Frontal cortex (tissue), 4 donors: ENCODE results near the gene DTWD2. TPM values are rescaled to one million over a fixed set of nuclear protein-coding genes. Genes with fewer than 3 reads are reported as not detected.

ENCODE experiments used
- DNase-seq, 2 donors: peaks; one replicate each; pipeline ENCODE4 v3.0.0; 2012; ENCODE audit warnings: low spot score in 2 of 2
- FAIRE-seq: peaks from 2 replicates; lab custom pipeline; 2012; peaks lifted over from hg19 to GRCh38; lab: Jason Lieb, UNC
- total RNA-seq: library from RNA; depleted of rRNA; stranded (reverse); fragments of >200 nt; gene quantifications from one replicate; pipeline ENCODE4 v1.2.3, GENCODE V29; 2014
- donor health status: control.
- donor health status: control.
- donor health status: control.

DTWD2 gene, protein sequence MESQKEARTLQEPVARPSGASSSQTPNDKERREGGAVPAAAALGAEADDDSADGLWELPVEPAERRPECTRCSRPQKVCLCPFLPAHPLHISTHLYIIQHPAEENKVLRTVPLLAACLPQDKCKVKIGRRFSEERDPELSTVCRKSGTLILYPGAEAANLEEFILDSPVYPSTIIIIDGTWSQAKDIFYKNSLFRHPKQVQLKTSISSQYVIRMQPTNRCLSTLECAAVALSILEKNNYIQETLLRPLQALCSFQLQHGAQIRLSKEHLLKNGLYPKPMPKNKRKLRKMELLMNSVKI
- 11.8 TPM for total RNA-seq

DNA sequence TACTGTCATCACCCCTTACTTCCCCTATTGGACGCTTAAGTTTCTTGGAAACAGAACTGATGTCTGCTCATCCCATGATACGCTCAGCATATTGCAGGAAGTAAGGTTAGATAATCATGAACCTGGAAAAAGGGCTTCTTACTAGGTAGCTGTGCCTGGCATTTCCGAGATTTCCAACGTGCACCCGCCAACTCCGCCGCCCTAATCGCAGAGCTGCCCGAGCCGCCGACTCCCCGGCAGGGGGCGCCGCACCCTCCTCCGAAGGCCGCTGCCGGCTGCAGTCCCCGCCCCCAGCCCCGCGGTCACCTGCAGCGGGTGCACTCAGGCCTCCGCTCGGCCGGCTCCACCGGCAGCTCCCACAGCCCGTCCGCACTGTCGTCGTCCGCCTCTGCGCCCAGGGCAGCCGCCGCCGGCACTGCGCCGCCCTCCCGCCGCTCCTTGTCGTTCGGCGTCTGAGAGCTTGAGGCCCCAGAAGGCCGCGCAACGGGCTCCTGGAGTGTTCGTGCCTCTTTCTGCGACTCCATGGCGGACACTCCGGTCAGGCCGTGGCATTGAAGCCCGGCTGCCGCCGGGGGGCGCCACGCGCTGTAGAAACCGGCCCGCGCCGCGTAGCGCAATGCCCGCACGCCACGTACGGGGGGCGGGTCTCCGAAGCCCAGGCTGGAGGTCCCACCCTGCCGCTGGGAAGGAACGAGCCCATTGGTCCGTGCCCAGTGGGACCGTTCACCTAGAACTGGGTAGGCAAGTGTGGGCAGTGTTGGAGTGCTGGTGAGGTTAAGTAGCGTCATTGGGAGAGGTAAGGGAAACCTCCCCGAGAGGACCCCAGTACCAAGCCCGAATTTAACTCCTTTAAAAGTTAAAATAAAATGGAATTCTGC lies at the start of gene DTWD2:
TSS of gene DTWD2 (minus strand) at position 560 of the 878 bp plus-strand sequence. CDS start at position 524, 36 bp downstream.
- FAIRE-seq (no peak), DNase-seq (peak; percentile 87)

DNA sequence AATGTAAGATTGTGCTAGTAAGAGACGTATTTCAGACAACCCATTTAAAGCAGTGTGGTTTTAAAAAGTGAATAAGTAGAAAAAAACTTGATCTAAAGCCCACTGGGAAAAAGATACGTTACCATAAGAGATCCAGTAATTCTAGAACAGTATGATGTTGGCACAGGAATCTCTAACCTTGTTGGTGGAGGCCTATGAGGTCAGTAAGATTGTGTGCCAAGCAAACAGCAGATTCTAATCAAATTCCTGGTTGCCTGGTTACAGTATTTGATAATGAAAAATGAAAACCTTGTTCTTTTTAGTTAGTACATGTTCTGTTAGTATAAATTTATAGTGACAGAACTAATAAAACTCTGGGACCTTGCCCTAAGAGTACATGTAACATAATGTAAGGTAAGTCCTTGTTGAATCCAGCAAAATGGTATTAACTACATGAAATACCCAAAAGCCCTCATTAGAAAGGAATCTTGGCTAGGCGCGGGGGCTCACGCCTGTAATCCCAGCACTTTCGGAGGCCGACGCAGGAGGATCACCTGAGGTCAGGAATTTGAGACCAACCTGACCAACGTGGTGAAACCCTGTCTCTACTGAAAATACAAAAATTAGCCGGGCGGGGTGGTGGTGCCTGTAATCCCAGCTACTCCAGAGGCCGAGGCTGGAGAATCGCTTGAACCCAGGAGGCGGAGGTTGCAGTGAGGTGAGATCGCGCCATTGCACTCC lies 49.3 kb upstream of the DTWD2 start:
- DNase-seq (no peak), FAIRE-seq (no peak)

DNA sequence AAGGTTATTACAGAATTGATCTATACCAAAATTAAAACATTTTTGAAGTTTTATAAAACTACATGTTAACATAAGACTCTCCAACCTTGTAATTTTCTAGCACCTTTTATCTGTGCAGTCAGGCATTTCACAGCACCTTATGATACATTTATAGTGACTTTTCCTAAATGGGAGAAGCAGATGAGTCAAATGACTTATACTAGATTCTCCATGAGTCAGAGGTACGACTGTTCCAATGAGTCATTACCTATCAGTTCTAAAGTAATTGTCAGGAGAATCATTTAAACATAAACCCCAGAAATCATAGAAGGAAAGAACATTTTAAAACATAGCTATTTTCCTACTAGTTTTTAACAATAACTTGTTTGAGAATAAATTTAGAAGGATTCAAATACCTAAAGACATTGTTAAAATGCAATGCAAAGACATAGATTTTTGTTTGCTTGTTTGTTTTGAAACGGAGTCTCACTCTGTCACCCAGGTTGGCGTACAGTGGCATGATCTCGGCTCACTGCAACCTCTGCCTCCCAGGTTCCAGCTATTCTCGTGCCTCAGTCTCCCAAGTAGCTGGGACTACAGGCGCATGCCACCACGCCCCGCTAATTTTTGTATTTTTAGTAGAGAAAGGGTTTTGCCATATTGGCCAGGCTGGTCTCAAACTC lies 47.9 kb upstream of the DTWD2 start:
- DNase-seq (no peak), FAIRE-seq (no peak)

DNA sequence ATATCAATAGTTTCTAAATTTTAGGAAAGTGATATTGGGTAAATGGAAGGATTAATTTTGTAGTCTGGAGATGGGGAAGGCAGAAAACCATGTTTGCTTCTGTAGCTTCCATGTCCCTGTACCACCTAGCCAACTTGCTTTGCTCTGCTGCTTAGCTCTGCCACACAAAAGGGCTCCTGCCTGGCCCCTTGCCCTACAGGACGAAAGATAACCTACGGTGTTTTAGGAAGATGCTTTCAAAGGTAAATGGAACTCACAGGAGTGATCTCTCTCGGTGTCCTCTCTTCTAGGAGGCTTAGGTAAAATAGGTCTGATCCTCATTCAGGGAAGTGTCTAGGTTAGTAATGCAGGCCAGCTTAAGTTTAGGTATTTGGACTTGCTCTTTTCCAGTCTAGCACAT lies 44.8 kb upstream of the DTWD2 start:
- FAIRE-seq = no peak
- DNase-seq = no peak

DNA sequence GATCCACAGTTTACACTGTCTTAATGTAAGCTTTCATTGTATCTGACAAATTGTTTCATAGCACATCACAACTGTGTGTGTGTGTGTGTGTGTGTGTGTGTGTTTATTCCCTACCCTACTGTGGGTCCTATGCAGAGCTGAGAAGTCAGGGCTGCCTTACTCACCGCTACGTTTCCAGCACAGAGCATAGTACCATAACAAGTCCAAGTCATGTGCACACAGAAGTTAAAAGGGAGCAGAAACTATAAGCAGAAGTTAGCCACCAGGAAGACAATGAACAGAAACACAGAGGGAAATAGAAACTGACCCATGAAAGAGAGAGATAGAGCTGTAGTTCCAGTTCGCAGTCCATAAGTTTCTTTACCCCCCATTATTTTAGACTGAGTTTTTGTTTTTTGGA lies 44.3 kb upstream of the DTWD2 start:
- DNase-seq (no peak), FAIRE-seq (no peak)

DNA sequence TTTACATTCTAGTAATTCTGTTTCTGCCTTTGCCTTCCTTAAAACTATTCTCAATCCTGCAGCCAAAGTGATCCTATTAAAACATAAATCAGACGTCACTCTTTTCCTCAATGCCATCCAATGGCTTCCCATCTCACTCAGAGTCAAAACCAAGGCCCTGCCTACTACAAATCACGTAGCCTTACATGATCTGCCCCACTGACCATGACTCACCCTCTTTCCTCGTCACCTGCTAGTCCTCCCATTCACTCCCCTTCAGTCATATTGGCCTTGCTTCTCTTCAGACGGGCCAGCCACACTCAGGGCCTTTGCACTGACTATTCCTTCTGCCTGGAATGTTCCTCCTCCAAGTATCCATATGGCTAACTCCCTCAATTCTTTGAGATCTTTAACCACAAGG lies 43.6 kb upstream of the DTWD2 start:
- no peak for DNase-seq
- no peak for FAIRE-seq

DNA sequence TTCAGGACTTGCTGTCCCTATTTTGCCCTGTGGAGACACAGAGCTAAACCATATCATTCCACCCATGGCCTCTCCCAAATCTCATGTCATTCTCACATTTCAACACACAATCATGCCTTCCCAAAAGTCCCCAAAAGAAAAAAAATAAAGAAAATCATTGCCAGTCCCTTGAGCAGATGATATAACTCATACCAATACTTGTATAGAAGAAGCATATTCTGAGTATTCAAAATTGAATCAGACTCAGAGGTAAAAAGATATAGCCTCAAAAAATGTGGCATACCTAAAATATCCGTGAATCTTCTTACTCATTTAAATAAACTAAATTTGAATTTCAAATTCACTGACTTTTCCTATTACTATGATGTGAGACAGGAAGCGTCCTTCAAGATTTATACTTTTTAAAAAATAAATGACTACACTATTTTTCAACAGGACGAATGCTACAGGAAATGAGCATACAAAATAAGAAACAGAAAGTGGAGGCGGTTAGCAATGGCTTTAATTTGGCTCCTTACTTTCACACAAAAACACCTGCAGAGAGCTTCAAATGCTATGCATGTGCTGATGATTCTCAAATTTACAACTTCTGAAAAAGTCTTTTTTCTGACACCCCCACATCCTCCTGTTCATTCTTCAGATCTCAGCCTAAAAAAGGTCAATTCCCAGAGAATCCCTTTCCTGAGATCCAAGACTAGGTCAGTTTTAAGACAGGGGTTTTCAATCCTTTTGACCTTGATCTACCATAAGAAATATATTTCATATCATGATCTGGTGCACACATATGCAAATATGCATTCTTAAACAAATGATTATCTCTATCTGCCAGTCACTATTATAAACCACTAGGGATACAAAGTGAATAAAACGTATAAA lies 42.9 kb upstream of the DTWD2 start:
- FAIRE-seq (no peak), DNase-seq (no peak)

DNA sequence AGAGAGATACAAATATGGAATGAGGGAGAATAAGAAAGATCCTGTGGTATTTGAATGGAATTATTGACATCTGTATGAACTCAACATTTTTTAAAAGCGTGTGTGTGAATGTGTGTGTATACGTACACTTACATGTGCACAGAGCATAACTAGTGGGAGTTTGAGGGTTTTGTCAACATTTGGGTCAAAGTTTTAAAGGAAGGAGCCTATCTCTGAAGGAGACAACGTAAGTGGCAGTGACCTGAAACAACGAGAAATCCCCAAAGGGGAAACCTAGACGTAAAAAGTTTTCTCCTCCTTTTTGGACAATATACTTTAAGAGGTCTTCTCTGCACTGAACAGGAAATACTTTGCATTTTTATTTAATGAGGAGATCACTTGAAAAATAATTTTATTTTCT lies 40.2 kb upstream of the DTWD2 start:
- DNase-seq (no peak), FAIRE-seq (no peak)

DNA sequence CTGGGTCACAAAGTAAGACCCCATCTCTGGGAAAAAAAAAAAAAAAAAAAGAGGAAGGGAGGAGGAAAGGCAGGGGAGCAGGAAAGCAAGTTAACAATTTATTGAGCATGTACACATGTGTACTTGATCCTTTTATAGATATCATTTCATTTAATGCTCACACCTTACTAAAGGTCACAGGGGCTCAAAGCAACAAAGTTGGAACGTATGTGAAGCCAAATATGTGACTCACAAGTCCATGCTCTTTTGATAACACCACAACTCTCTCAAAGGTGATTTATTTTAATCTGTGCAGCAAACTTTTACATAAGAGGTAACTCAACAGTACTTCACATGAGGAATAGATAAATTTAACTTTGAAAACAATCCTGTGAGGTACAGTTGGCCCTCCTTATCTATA lies 34.4 kb upstream of the DTWD2 start:
- no peak for FAIRE-seq

DNA sequence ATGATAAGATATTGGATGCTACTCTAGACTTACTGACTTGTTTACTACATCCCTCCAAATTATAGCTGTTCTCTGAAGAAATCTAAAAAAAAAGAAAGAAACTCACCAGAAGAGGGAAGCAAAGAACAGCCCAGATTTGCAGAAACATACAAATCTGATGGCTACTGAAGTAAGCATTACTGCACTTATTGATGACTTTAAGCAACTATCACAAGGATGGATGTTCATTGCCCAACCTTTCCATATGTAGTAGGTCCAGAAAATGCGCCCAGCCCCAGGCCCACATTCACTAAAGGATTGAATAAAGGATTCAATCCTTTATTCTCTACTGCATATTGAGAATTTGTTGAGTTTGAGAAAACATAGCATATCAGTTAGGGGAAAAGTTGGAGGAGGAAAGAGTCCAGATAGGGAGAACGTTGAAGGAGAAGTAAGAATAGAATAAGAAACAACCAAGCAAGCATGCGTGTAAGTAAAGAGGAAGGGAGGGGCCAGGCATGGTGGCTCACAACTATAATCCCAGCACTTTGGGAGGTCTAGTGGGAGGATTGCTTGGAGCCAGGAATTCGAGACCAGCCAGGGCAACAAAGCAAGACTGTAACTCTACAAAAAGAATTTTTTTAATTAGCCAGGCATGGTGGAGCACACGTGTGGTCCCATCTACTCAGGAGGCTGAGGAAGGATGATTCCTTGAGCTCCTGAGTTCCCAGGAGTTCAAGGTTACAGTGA lies 33.8 kb upstream of the DTWD2 start:
- DNase-seq = peak in 1 of 2 donors; percentile 27
- FAIRE-seq = peak; percentile 17

More for the DNA sequence above, 34.4 kb upstream of the DTWD2 start:
- no peak for DNase-seq

DNA sequence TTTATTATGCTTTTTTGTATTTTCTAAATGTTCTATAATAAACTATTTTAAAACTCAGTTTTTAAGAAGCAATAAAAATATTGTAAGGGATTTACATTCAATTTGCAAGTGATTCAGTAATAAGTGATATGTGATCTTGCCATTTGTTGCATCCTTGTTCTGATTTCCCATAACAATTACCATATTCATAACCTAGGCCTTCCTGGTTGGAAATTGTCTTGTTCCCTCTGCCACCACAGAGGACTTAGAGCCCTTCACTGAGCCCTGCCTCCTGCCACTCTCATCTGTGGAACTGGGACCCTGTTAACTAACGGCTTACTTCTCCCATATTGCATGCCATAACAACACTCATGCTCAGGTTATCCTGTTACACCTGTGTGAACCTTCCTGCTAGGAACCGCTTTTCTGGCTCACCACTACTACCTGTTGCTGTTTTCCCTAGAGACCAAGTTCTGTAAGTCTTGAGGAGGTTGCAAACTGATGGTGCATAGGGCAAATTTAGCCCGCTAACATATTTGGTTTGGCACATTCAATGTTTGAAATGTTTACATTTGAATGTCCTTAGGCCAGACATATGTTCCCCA lies 32.9 kb upstream of the DTWD2 start:
- FAIRE-seq (no peak), DNase-seq (no peak)

DNA sequence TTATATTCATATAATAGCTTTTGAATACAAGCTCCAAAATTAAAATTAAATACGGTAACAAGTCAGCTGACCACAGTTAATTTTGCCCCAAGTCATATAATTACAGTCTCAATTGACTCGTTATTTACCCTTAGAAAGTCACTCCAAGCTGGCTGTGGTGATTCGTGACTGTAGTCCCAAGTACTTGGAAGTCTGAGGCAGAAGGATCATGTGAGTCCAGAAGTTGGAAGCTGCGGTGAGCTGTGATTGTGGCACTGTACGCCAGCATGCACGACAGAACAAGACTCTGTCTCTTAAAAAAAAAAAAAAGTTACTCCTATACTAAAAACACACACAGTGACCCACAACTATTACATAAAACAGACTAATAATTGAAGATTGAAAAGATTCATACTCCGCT lies 31.6 kb upstream of the DTWD2 start:
- FAIRE-seq (no peak), DNase-seq (no peak)

DNA sequence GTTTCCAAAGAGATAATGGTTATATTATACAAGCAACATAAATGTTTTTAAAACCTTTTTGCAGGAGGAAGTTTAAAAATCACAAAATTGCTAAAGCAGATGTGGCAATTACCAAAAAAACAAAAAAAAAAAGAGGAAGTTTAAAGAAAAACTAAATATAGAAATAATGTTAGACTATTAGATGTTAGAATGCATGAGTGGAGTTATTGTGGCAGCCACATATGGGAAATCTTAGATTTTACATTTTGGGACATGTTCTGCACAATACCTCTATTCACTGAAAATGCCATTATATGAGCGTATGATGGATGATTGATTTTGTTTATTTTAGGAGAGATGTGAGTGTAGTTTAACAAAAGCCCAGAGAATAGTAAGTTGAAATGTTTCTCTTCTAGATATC lies 31.2 kb upstream of the DTWD2 start:
- FAIRE-seq (peak; percentile 23), DNase-seq (no peak)

DNA sequence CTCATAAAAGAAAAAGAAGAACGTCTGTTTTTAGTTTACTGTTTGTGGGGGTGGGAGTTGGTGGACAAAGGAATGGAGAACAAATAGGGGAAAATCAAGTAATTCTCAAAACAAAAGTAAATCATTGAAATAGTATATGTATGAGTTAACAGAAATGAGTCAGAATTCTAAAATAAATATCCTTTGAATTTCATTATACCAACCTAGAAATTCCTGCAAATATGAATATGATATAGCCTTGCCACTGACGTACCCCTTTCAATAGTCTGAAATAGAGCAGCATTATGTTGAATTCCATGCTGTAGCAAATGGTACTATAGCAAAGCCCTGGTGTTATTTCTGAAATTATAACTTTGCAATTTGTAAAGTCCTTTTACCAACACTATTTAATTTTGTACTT lies 29.6 kb upstream of the DTWD2 start:
- DNase-seq (no peak), FAIRE-seq (no peak)

DNA sequence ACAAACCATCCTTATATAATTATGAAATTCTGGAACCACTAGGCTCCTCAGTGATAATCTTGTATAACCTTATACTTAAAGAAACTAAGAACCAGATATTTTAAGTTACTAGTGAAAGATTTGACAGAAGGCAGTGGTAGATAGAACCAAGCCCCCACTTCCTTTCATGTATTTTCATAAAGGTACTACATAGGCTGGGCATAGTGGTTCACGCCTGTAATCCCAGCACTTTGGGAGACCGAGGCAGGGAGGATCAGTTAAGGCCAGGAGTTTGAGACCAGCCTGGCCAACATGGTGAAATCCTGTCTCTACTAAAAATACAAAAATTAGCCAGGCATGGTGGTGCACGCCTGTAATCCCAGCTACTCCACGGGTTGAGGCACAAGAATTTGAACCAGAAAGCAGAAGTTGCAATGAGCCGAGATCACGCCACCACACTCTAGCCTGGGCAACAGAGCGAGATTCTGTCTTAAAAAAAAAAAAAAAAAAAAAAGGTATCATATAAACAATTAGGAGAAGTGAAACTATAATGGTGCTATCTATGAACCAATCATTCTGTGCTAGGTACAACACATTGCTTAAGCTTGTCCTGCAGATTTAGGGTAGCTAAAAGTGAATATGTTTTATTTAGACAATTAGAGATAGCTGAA lies 27.9 kb upstream of the DTWD2 start:
- DNase-seq = no peak
- FAIRE-seq = no peak

DNA sequence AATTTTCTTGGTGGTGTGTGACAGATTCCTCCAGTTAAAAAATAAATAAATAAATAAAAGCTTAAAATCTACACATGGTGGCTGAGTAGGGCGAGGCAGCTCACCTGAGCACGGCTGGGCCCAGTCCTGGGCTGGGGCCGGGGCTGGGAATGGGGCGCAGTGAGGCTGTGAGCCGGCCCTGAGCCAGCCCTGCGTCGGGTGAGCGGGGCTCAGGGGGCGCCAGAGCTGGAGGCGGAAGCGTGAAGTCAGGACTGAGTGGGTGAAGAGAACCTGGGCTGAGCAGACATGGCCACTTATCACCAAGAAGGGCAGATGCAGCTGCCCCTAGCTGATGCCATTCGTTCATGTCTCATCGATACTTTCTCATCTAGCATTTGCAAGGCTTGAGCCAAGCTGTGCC lies 22.8 kb upstream of the DTWD2 start:
- FAIRE-seq = no peak
- no peak for DNase-seq

DNA sequence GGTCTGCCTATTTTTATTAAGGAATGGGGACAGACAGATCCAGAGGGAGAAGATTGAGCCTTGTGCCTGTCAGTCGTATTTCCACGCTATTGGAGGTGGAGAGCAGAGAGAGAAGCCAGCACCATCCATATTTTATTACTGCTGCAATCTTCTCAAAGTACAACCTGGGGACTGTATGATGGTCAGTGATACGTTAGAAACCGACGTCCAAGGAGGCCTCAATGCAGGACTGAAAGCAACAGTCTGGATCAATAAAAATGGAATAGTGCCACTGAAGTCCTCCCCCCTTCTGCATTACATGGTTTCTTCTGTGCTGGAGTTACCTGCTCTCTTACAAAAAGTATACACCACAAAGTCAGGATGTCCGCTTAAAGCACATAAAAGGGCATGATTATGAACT lies 21.9 kb upstream of the DTWD2 start:
- DNase-seq (no peak), FAIRE-seq (no peak)

DNA sequence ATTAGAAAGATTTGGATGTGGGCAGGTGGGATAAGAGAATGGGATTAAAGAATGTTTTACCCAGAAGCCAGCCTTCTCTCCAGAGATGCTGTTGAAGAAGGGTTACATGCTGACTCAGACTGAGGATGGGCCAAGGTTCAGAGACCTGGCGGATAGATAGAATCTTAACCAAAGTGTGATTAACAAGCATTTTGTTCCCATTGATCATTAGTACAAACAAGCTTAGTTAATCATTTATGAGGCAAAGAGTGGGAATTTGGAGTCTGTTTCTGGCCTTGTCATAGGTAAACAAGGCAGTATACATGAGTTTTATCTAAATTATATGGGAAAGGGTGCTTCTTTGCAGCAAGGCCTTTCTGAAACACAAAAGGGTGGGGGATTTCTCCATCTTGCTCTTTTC lies 20.8 kb upstream of the DTWD2 start:
- FAIRE-seq = no peak
- DNase-seq = no peak
